ENCODE measurements around the gene ALKBH3. TPM values are rescaled to one million over a fixed set of nuclear protein-coding genes. Genes with fewer than 3 reads are reported as not detected.

Gene ALKBH3
- polyA plus RNA-seq, 2 of the 4 experiments (the other 2 are of a cell fraction) = 22.9 to 50.2 TPM

GRCh38 chr11:43894546-43894945, 13.9 kb downstream of the ALKBH3 start:
- CTCF ChIA-PET = interaction anchor here (0.5 to 7.8 kb wide), 5 partner anchors 51 to 200 kb away, joined by 3 to 172 read pairs (median 5); partner anchors contain the start of gene C11orf96
- FAIRE-seq (no peak), ATAC-seq (no peak), DNase-seq (ENCODE audit: low read depth in 1 of 2, low spot score in 1 of 2) (no peak)
- no peak overlapping the region for H3K27ac ChIP-seq
- 94% methylated on average over 2 of the region's 2 CpGs for WGBS (ENCODE audit: missing lambda C conversion rate)
- no peak for TF ChIP-seq REST (IDR thresholded peaks at IDR 0.05)
- no peak for TF ChIP-seq TP53 (CRISPR knock-in tag; IDR thresholded peaks at IDR 0.05)
- TF ChIP-seq GATA3 (IDR thresholded peaks at IDR 0.05; ENCODE audit: borderline replicate concordance) = no peak
- no peak for TF ChIP-seq HDAC2 (IDR thresholded peaks at IDR 0.05)
- TF ChIP-seq RFX5 (IDR thresholded peaks at IDR 0.05) = no peak
- TF ChIP-seq POLR2A (IDR thresholded peaks at IDR 0.05; ENCODE audit: low read length) = no peak
- TF ChIP-seq ZC3H11A (IDR thresholded peaks at IDR 0.05) = no peak
- TF ChIP-seq FOXS1 (CRISPR knock-in tag; IDR thresholded peaks at IDR 0.05) = no peak
- TF ChIP-seq MAZ (IDR thresholded peaks at IDR 0.05; ENCODE audit: borderline replicate concordance, low read depth, low read length) = no peak
- no peak for TF ChIP-seq EP300 (IDR thresholded peaks at IDR 0.05)
- no peak for TF ChIP-seq ZNF302 (CRISPR knock-in tag; IDR thresholded peaks at IDR 0.05)
- no peak for TF ChIP-seq NR3C1 (IDR thresholded peaks at IDR 0.05)
- TF ChIP-seq JUN (IDR thresholded peaks at IDR 0.05) = no peak
- no peak for TF ChIP-seq HOXB5 (CRISPR knock-in tag; IDR thresholded peaks at IDR 0.05)
- no peak for TF ChIP-seq HEYL (CRISPR knock-in tag; IDR thresholded peaks at IDR 0.05)
- no peak overlapping the region for H3K4me2 ChIP-seq
- H3K4me1 ChIP-seq = no peaks in the 10 kb centered on the region
- H3K4me3 ChIP-seq = no peak overlapping the region
- no peaks in the 10 kb centered on the region for H3K9me3 ChIP-seq
- POLR2A ChIA-PET = no interaction called here

DNA sequence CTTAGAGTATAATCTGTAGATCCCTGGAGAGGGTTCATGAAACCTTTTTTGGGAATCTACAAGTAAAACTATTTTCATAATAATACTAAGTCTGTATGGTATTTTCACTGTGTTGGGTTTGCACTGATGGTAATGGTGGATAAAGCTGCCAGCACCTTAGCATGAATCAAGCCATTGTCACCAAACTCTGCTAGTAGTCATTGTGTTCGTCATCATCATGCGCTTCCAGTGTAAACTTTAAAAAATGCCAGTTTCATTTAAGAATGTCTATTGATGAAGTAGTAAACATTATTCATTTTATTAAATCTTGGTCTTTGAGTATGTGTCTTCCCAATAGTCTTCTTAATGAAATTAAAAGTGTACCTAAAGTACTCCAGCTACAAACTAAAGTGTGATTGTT, 15.0 kb downstream of the ALKBH3 start:
- H3K4me3 ChIP-seq = no peak overlapping the region
- ChIA-PET CTCF (interaction anchor here (0.7 to 1.6 kb wide), 2 partner anchors 50 to 119 kb away, joined by 3 to 6 read pairs; no protein-coding TSS in a partner anchor), POLR2A (no interaction called here)
- no peak overlapping the region for H3K4me2 ChIP-seq
- FAIRE-seq = no peak
- no peaks in the 10 kb centered on the region for H3K4me1 ChIP-seq
- no peak for DNase-seq (ENCODE audit: low read depth in 1 of 2, low spot score in 1 of 2)
- H3K27ac ChIP-seq = no peak overlapping the region
- no peak for ATAC-seq
- 98% methylated on average over 2 of the region's 2 CpGs for WGBS (ENCODE audit: missing lambda C conversion rate)
- no peak for TF ChIP-seq JUNB (IDR thresholded peaks at IDR 0.05)
- no peaks in the 10 kb centered on the region for H3K9me3 ChIP-seq

DNA sequence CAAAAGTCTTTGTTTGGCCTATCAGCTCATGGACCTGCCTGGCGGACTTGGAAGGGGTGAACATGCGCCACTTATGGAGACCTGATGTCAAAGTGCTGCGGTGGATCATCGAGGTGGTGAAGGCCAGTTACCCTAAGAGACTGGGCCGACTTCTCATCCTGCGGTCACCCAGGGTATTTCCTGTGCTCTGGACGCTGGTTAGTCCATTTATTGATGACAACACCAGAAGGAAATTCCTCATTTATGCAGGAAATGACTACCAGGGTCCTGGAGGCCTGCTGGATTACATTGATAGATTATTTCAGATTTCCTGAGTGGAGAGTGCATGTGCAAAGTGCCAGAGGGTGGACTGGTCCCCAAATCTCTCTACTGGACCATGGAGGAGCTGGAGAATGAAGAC, 17.9 kb downstream of the ALKBH3 start:
- CTCF ChIA-PET = interaction anchor here (1.0 to 1.6 kb wide), 4 partner anchors 9 to 91 kb away, joined by 3 to 11 read pairs (median 4); no protein-coding TSS in a partner anchor
- TF ChIP-seq FOSB (CRISPR knock-in tag; IDR thresholded peaks at IDR 0.05) (no peak), EHF (CRISPR knock-in tag; IDR thresholded peaks at IDR 0.05) (no peak), ESRRA (IDR thresholded peaks at IDR 0.05; ENCODE audit: borderline replicate concordance, low read length) (no peak), KDM5A (IDR thresholded peaks at IDR 0.05) (no peak), ZNF302 (CRISPR knock-in tag; IDR thresholded peaks at IDR 0.05) (no peak), CEBPB (IDR thresholded peaks at IDR 0.05) (no peak), REST (IDR thresholded peaks at IDR 0.05) (no peak), EP300 (IDR thresholded peaks at IDR 0.05) (no peak), HOXB5 (CRISPR knock-in tag; IDR thresholded peaks at IDR 0.05) (no peak), BHLHE40 (IDR thresholded peaks at IDR 0.05; ENCODE audit: low read depth, low read length) (no peak), SREBF2 (IDR thresholded peaks at IDR 0.05) (no peak), ZSCAN20 (CRISPR knock-in tag; IDR thresholded peaks at IDR 0.05) (no peak), CBX2 (IDR thresholded peaks at IDR 0.05; ENCODE audit: borderline replicate concordance, low read depth) (no peak), MAFK (IDR thresholded peaks at IDR 0.05; ENCODE audit: partially characterized antibody) (no peak), HOXB13 (CRISPR knock-in tag; IDR thresholded peaks at IDR 0.05; ENCODE audit: low read depth) (no peak), RNF2 (IDR thresholded peaks at IDR 0.05; ENCODE audit: borderline replicate concordance, low read depth) (no peak)
- no peak overlapping the region for H3K4me3 ChIP-seq
- no peak for DNase-seq (ENCODE audit: low read depth in 1 of 2, low spot score in 1 of 2)
- no peak overlapping the region for H3K4me2 ChIP-seq
- 90% methylated on average over 7 of the region's 7 CpGs for WGBS (ENCODE audit: missing lambda C conversion rate)
- no peak overlapping the region for H3K27ac ChIP-seq
- H3K4me1 ChIP-seq = no peaks in the 10 kb centered on the region
- no peak for FAIRE-seq
- no peaks in the 10 kb centered on the region for H3K9me3 ChIP-seq
- POLR2A ChIA-PET = no interaction called here
- ATAC-seq = no peak

Data from A549 (cell line).